Rectal smooth muscle tissue (tissue), 1 donor: Measurements from ENCODE around the gene GNAS.
"Not testable (repeated sequence)": the region's sequence is repeated elsewhere in the genome, so short reads cannot be mapped to it uniquely, and the experiment has no call there.

ENCODE experiments used
- H3K27ac ChIP-seq: one replicate; pipeline ENCODE4 v1.7.0; 2013; ENCODE audit warnings: low read depth, low read length, inconsistent platforms
- H3K27me3 ChIP-seq: one replicate; pipeline ENCODE4 v1.7.0; 2013; ENCODE audit warnings: low read length; ENCODE audit not compliant: control insufficient read depth, insufficient read depth
- H3K36me3 ChIP-seq: one replicate; pipeline ENCODE4 v1.7.0; 2013; ENCODE audit warnings: low read length; ENCODE audit not compliant: control insufficient read depth, insufficient read depth
- H3K4me1 ChIP-seq: one replicate; pipeline ENCODE4 v1.7.0; 2013; ENCODE audit warnings: low read length; ENCODE audit not compliant: control insufficient read depth, insufficient read depth
- H3K4me3 ChIP-seq: one replicate; pipeline ENCODE4 v1.7.0; 2013; ENCODE audit warnings: low read length
- H3K9ac ChIP-seq: one replicate; pipeline ENCODE4 v1.7.0; 2013; ENCODE audit warnings: low read length

Gene GNAS

GRCh38 chr20:58818586-58819285 lies 33.8 kb upstream of the GNAS start:
- no peak overlapping the region for H3K4me3 ChIP-seq
- H3K4me1 ChIP-seq = no peaks in the 10 kb centered on the region
- no peak overlapping the region for H3K27ac ChIP-seq
- no peaks in the 10 kb centered on the region for H3K27me3 ChIP-seq
- H3K36me3 ChIP-seq = no peaks in the 10 kb centered on the region
- H3K9ac ChIP-seq = no peak overlapping the region

GRCh38 chr20:58819921-58820320 lies 32.6 kb upstream of the GNAS start:
- Histone ChIP-seq H3K9ac (no peak overlapping the region), H3K36me3 (no peaks in the 10 kb centered on the region), H3K27ac (no peak overlapping the region), H3K4me3 (no peak overlapping the region), H3K4me1 (no peaks in the 10 kb centered on the region), H3K27me3 (no peaks in the 10 kb centered on the region)

GRCh38 chr20:58820515-58820914 lies 32.0 kb upstream of the GNAS start:
- not testable (repeated sequence) for H3K4me3 ChIP-seq, H3K36me3 ChIP-seq, H3K27ac ChIP-seq, H3K4me1 ChIP-seq, H3K9ac ChIP-seq, H3K27me3 ChIP-seq

- Histone ChIP-seq H3K4me1 (no peaks in the 10 kb centered on the region), H3K27me3 (no peaks in the 10 kb centered on the region), H3K9ac (no peak overlapping the region), H3K27ac (no peak overlapping the region), H3K36me3 (no peaks in the 10 kb centered on the region), H3K4me3 (no peak overlapping the region)
Observed at GRCh38 chr20:58822149-58822548, 30.4 kb upstream of the GNAS start.

- no peaks in the 10 kb centered on the region for H3K4me1 ChIP-seq
- H3K27ac ChIP-seq = no peak overlapping the region
- no peak overlapping the region for H3K9ac ChIP-seq
- no peak overlapping the region for H3K4me3 ChIP-seq
- H3K27me3 ChIP-seq = no peaks in the 10 kb centered on the region
- H3K36me3 ChIP-seq = no peaks in the 10 kb centered on the region
Observed at GRCh38 chr20:58822748-58823730, 29.5 kb upstream of the GNAS start.

GRCh38 chr20:58824843-58825242 lies 27.7 kb upstream of the GNAS start:
- H3K9ac ChIP-seq = no peak overlapping the region
- H3K27me3 ChIP-seq = no peaks in the 10 kb centered on the region
- no peak overlapping the region for H3K4me3 ChIP-seq
- H3K4me1 ChIP-seq = no peaks in the 10 kb centered on the region
- no peaks in the 10 kb centered on the region for H3K36me3 ChIP-seq
- H3K27ac ChIP-seq = no peak overlapping the region

GRCh38 chr20:58825450-58825849 lies 27.1 kb upstream of the GNAS start:
- H3K36me3 ChIP-seq = no peaks in the 10 kb centered on the region
- H3K4me3 ChIP-seq = no peak overlapping the region
- no peak overlapping the region for H3K9ac ChIP-seq
- H3K27me3 ChIP-seq = no peaks in the 10 kb centered on the region
- no peaks in the 10 kb centered on the region for H3K4me1 ChIP-seq
- no peak overlapping the region for H3K27ac ChIP-seq

- Histone ChIP-seq H3K9ac (no peak overlapping the region), H3K27me3 (no peaks in the 10 kb centered on the region), H3K4me3 (no peak overlapping the region), H3K27ac (no peak overlapping the region), H3K4me1 (no peaks in the 10 kb centered on the region), H3K36me3 (no peaks in the 10 kb centered on the region)
Observed at GRCh38 chr20:58826271-58826670, 26.2 kb upstream of the GNAS start.

- no peak overlapping the region for H3K27ac ChIP-seq
Observed at GRCh38 chr20:58828136-58828535, 24.4 kb upstream of the GNAS start.

GRCh38 chr20:58828804-58829203 lies 23.7 kb upstream of the GNAS start:
- H3K27ac ChIP-seq = peak overlapping the region; percentile 29
- not testable (repeated sequence) for H3K9ac ChIP-seq, H3K4me3 ChIP-seq, H3K4me1 ChIP-seq, H3K27me3 ChIP-seq, H3K36me3 ChIP-seq

More at GRCh38 chr20:58828136-58828535, 24.4 kb upstream of the GNAS start:
- Histone ChIP-seq H3K9ac (no peak overlapping the region), H3K36me3 (no peaks in the 10 kb centered on the region), H3K4me1 (no peaks in the 10 kb centered on the region), H3K4me3 (no peak overlapping the region), H3K27me3 (no peaks in the 10 kb centered on the region)

- H3K27me3 ChIP-seq = no peaks in the 10 kb centered on the region
- no peaks in the 10 kb centered on the region for H3K36me3 ChIP-seq
- H3K9ac ChIP-seq = no peak overlapping the region
- H3K27ac ChIP-seq = peak overlapping the region; percentile 29
- H3K4me1 ChIP-seq = no peaks in the 10 kb centered on the region
- H3K4me3 ChIP-seq = no peak overlapping the region
Observed at GRCh38 chr20:58829531-58829941, 23.0 kb upstream of the GNAS start.

- no peak overlapping the region for H3K9ac ChIP-seq
Observed at GRCh38 chr20:58832457-58832856, 20.1 kb upstream of the GNAS start.

More at GRCh38 chr20:58832457-58832856, 20.1 kb upstream of the GNAS start:
- H3K4me1 ChIP-seq = no peaks in the 10 kb centered on the region
- no peak overlapping the region for H3K27ac ChIP-seq
- no peaks in the 10 kb centered on the region for H3K27me3 ChIP-seq
- no peak overlapping the region for H3K4me3 ChIP-seq
- H3K36me3 ChIP-seq = no peaks in the 10 kb centered on the region
